Glutamatergic neuron (in vitro differentiated cells): ENCODE measurements around the gene NEURL1. TPM values are rescaled to one million over a fixed set of nuclear protein-coding genes. Genes with fewer than 3 reads are reported as not detected.

Source experiments
- DNase-seq: peaks from one replicate; pipeline ENCODE4 v3.0.0; 2022
- H3K27ac Mint-ChIP-seq: one replicate; pipeline ENCODE4 v1.8.0; 2020; ENCODE audit warnings: mild to moderate bottlenecking, mixed read lengths, inconsistent platforms; ENCODE audit not compliant: unreplicated experiment
- H3K27me3 Mint-ChIP-seq: one replicate; pipeline ENCODE4 v1.8.0; 2020; ENCODE audit warnings: mild to moderate bottlenecking, moderate library complexity, mixed read lengths, inconsistent platforms; ENCODE audit not compliant: unreplicated experiment
- H3K36me3 Mint-ChIP-seq: one replicate; pipeline ENCODE4 v1.8.0; 2020; ENCODE audit warnings: mild to moderate bottlenecking, mixed read lengths, inconsistent platforms; ENCODE audit not compliant: unreplicated experiment
- H3K4me1 Mint-ChIP-seq: one replicate; pipeline ENCODE4 v1.8.0; 2020; ENCODE audit warnings: mild to moderate bottlenecking, low read depth, mixed read lengths, inconsistent platforms; ENCODE audit not compliant: unreplicated experiment
- H3K4me3 Mint-ChIP-seq: one replicate; pipeline ENCODE4 v1.8.0; 2020; ENCODE audit warnings: mild to moderate bottlenecking, mixed read lengths, inconsistent platforms; ENCODE audit not compliant: unreplicated experiment
- H3K9me3 Mint-ChIP-seq: one replicate; pipeline ENCODE4 v1.8.0; 2020; ENCODE audit warnings: mild to moderate bottlenecking, moderate library complexity, mixed read lengths, inconsistent platforms; ENCODE audit not compliant: unreplicated experiment
- total RNA-seq: library from RNA; stranded (reverse); fragmentation: NEBNext Ultra II Directional; extraction: Animal tissue kit (Norgen Biotek cat#: 25700); gene quantifications from one replicate; pipeline ENCODE4 v1.2.1, GENCODE V29; 2021; ENCODE audit not compliant: unreplicated experiment
- TF ChIP-seq, protein P1 (sequence below): fragments of 200-600 bp; sonication (generic); IDR thresholded peaks from one replicate; pipeline ENCODE4 v1.5.0; 2021; ENCODE audit not compliant: partially characterized antibody, unreplicated experiment

NEURL1 gene
- total RNA-seq, 1 donor from 2014 or later, result 3.1 TPM

- DNase-seq, result no peak
- peaks cover 2% of the 10 kb centered on the region for H3K27me3 Mint-ChIP-seq
Measured at GRCh38 chr10:103569896-103570295, 76.4 kb downstream of the NEURL1 start.

GRCh38 chr10:103570844-103571655, 77.5 kb downstream of the NEURL1 start:
- Mint-ChIP-seq H3K4me3 (no peak overlapping the region), H3K4me1 (no peaks in the 10 kb centered on the region), H3K27ac (no peak overlapping the region), H3K27me3 (no peaks in the 10 kb centered on the region), H3K36me3 (no peaks in the 10 kb centered on the region), H3K9me3 (peaks cover 3% of the 10 kb centered on the region)
- no peak for DNase-seq
- TF ChIP-seq, protein P1, sequence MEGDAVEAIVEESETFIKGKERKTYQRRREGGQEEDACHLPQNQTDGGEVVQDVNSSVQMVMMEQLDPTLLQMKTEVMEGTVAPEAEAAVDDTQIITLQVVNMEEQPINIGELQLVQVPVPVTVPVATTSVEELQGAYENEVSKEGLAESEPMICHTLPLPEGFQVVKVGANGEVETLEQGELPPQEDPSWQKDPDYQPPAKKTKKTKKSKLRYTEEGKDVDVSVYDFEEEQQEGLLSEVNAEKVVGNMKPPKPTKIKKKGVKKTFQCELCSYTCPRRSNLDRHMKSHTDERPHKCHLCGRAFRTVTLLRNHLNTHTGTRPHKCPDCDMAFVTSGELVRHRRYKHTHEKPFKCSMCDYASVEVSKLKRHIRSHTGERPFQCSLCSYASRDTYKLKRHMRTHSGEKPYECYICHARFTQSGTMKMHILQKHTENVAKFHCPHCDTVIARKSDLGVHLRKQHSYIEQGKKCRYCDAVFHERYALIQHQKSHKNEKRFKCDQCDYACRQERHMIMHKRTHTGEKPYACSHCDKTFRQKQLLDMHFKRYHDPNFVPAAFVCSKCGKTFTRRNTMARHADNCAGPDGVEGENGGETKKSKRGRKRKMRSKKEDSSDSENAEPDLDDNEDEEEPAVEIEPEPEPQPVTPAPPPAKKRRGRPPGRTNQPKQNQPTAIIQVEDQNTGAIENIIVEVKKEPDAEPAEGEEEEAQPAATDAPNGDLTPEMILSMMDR, result no peak

More at GRCh38 chr10:103569896-103570295, 76.4 kb downstream of the NEURL1 start:
- no peaks in the 10 kb centered on the region for H3K4me1 Mint-ChIP-seq
- no peak overlapping the region for H3K27ac Mint-ChIP-seq
- no peaks in the 10 kb centered on the region for H3K36me3 Mint-ChIP-seq
- TF ChIP-seq, protein P1, result no peak
- H3K4me3 Mint-ChIP-seq, result no peak overlapping the region
- H3K9me3 Mint-ChIP-seq, result no peaks in the 10 kb centered on the region

GRCh38 chr10:103571656-103571975, 78.1 kb downstream of the NEURL1 start:
- Mint-ChIP-seq H3K27ac (no peak overlapping the region), H3K36me3 (no peaks in the 10 kb centered on the region), H3K27me3 (no peaks in the 10 kb centered on the region), H3K9me3 (peaks cover 3% of the 10 kb centered on the region), H3K4me1 (no peaks in the 10 kb centered on the region), H3K4me3 (no peak overlapping the region)
- DNase-seq, result no peak
- TF ChIP-seq, protein P1, result no peak

GRCh38 chr10:103572347-103573204, 79.1 kb downstream of the NEURL1 start:
- TF ChIP-seq, protein P1, result no peak
- Mint-ChIP-seq H3K27me3 (no peaks in the 10 kb centered on the region), H3K4me3 (no peak overlapping the region), H3K9me3 (peaks cover 3% of the 10 kb centered on the region), H3K27ac (no peak overlapping the region), H3K4me1 (peaks cover 3% of the 10 kb centered on the region), H3K36me3 (no peaks in the 10 kb centered on the region)
- DNase-seq, result no peak

GRCh38 chr10:103573205-103573487, 79.6 kb downstream of the NEURL1 start:
- H3K36me3 Mint-ChIP-seq, result no peaks in the 10 kb centered on the region
- no peak overlapping the region for H3K27ac Mint-ChIP-seq
- peaks cover 3% of the 10 kb centered on the region for H3K4me1 Mint-ChIP-seq
- no peak overlapping the region for H3K4me3 Mint-ChIP-seq
- no peak for DNase-seq
- TF ChIP-seq, protein P1, result no peak
- H3K27me3 Mint-ChIP-seq, result no peaks in the 10 kb centered on the region
- peaks cover 3% of the 10 kb centered on the region for H3K9me3 Mint-ChIP-seq
